ENCODE measurements around the gene CFAP45. TPM values are rescaled to one million over a fixed set of nuclear protein-coding genes. Genes with fewer than 3 reads are reported as not detected.
A peak's percentile ranks its signal among the peaks of the same experiment; 100 is the strongest.

CFAP45 gene
- total RNA-seq, 1 experiment from 2014 or later = 3.6 TPM

GRCh38 chr1:159832309-159832708 is 67.7 kb downstream of the CFAP45 start:
- Histone ChIP-seq H3K27ac (ENCODE audit: low read depth, low read length, poor library complexity, severe bottlenecking) (no peak overlapping the region), H3K9me3 (ENCODE audit: low read depth, low read length, poor library complexity, severe bottlenecking) (no peaks in the 10 kb centered on the region), H3K4me3 (ENCODE audit: low read depth, low read length, poor library complexity, severe bottlenecking) (no peak overlapping the region), H3K4me1 (ENCODE audit: insufficient read depth, low read length, poor library complexity, severe bottlenecking) (peaks cover 19% of the 10 kb centered on the region), H3K27me3 (replicated peaks; ENCODE audit: insufficient read depth, low read depth, low read length, poor library complexity) (no peaks in the 10 kb centered on the region), H3K36me3 (ENCODE audit: insufficient read depth, low read length, poor library complexity, severe bottlenecking) (no peaks in the 10 kb centered on the region)
- ChIA-PET CTCF (no interaction called here), POLR2A (ENCODE audit: low non-redundant PET) (no interaction called here)
- intact Hi-C loops (cut with micrococcal nuclease; ENCODE audit: unreplicated experiment) = no loop called here
- BruUV-seq (replicated peaks) = no TSS peak
- no peak for DNase-seq (ENCODE audit: low spot score)
- TF ChIP-seq CTCF (conservative IDR thresholded peaks at IDR 0.05; ENCODE audit: low read depth, low read length) (no peak), EZH2 (IDR thresholded peaks at IDR 0.05; ENCODE audit: borderline replicate concordance, low read depth, low read length, poor library complexity, severe bottlenecking) (no peak)

GRCh38 chr1:159831412-159832141 is 68.4 kb downstream of the CFAP45 start:
- TF ChIP-seq CTCF (conservative IDR thresholded peaks at IDR 0.05; ENCODE audit: low read depth, low read length) (no peak), EZH2 (IDR thresholded peaks at IDR 0.05; ENCODE audit: borderline replicate concordance, low read depth, low read length, poor library complexity, severe bottlenecking) (no peak)
- no peak overlapping the region for H3K4me3 ChIP-seq (ENCODE audit: low read depth, low read length, poor library complexity, severe bottlenecking)
- POLR2A ChIA-PET (ENCODE audit: low non-redundant PET) = interaction anchor here (0.7 kb wide), 1 partner anchor 100 kb away, joined by 12 read pairs; no protein-coding TSS in a partner anchor
- H3K9me3 ChIP-seq (ENCODE audit: low read depth, low read length, poor library complexity, severe bottlenecking) = no peaks in the 10 kb centered on the region
- BruUV-seq (replicated peaks) = no TSS peak
- DNase-seq (ENCODE audit: low spot score) = peak; percentile 66
- intact Hi-C loops (cut with micrococcal nuclease; ENCODE audit: unreplicated experiment) = loop anchor here (2.0 kb wide), 1 partner anchor 59 kb away; no protein-coding TSS in a partner anchor
- H3K27me3 ChIP-seq (replicated peaks; ENCODE audit: insufficient read depth, low read depth, low read length, poor library complexity) = no peaks in the 10 kb centered on the region
- CTCF ChIA-PET = interaction anchor here (1.4 kb wide), 1 partner anchor 59 kb away, joined by 3 read pairs; no protein-coding TSS in a partner anchor
- peak overlapping the region; percentile 34 for H3K27ac ChIP-seq (ENCODE audit: low read depth, low read length, poor library complexity, severe bottlenecking)
- peaks cover 19% of the 10 kb centered on the region for H3K4me1 ChIP-seq (ENCODE audit: insufficient read depth, low read length, poor library complexity, severe bottlenecking)
- H3K36me3 ChIP-seq (ENCODE audit: insufficient read depth, low read length, poor library complexity, severe bottlenecking) = no peaks in the 10 kb centered on the region

GRCh38 chr1:159830722-159831121 is 69.2 kb downstream of the CFAP45 start:
- no TSS peak for BruUV-seq (replicated peaks)
- Histone ChIP-seq H3K27me3 (replicated peaks; ENCODE audit: insufficient read depth, low read depth, low read length, poor library complexity) (no peaks in the 10 kb centered on the region), H3K4me3 (ENCODE audit: low read depth, low read length, poor library complexity, severe bottlenecking) (no peak overlapping the region), H3K9me3 (ENCODE audit: low read depth, low read length, poor library complexity, severe bottlenecking) (no peaks in the 10 kb centered on the region), H3K36me3 (ENCODE audit: insufficient read depth, low read length, poor library complexity, severe bottlenecking) (no peaks in the 10 kb centered on the region), H3K27ac (ENCODE audit: low read depth, low read length, poor library complexity, severe bottlenecking) (no peak overlapping the region), H3K4me1 (ENCODE audit: insufficient read depth, low read length, poor library complexity, severe bottlenecking) (peaks cover 19% of the 10 kb centered on the region)
- POLR2A ChIA-PET (ENCODE audit: low non-redundant PET) = no interaction called here
- CTCF ChIA-PET = interaction anchor here (1.4 kb wide), 1 partner anchor 59 kb away, joined by 3 read pairs; no protein-coding TSS in a partner anchor
- no peak for TF ChIP-seq EZH2 (IDR thresholded peaks at IDR 0.05; ENCODE audit: borderline replicate concordance, low read depth, low read length, poor library complexity, severe bottlenecking)
- TF ChIP-seq CTCF (conservative IDR thresholded peaks at IDR 0.05; ENCODE audit: low read depth, low read length) = no peak
- DNase-seq (ENCODE audit: low spot score) = no peak
- intact Hi-C loops (cut with micrococcal nuclease; ENCODE audit: unreplicated experiment) = loop anchor here (2.0 kb wide), 1 partner anchor 60 kb away; no protein-coding TSS in a partner anchor
